ENCODE results near the gene ADAP1.

The ADAP1 gene

DNA sequence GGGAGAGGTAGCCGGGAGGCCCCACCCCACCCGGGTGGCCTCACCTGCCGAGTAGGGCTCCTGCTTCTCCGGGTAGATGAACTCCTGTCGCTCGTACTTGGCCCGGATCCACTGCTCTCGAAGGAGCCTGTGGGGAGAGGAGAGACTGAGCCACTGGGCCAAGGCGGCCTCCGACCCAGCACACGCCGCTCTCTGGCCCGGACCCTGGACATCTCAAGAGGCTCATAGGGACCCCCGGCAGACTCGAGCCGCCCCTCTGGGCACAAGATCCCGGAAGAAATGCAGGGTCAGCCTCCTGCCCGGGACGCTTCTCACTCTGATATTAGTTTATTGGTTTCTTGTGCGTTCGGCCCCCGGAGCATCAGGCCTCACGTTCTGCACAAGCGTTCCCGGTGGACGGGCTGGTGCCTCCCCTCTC lies 34.5 kb downstream of the ADAP1 start:
- FAIRE-seq (no peak), DNase-seq (ENCODE audit: insufficient read length) (no peak)
- TF ChIP-seq TAF1 (IDR thresholded peaks at IDR 0.05; ENCODE audit: borderline replicate concordance, low read depth, low read length) (no peak), POLR2A (IDR thresholded peaks at IDR 0.05; ENCODE audit: low read depth, low read length) (no peak), POLR2AphosphoS5 (IDR thresholded peaks at IDR 0.05; ENCODE audit: low read depth, low read length) (no peak)

DNA sequence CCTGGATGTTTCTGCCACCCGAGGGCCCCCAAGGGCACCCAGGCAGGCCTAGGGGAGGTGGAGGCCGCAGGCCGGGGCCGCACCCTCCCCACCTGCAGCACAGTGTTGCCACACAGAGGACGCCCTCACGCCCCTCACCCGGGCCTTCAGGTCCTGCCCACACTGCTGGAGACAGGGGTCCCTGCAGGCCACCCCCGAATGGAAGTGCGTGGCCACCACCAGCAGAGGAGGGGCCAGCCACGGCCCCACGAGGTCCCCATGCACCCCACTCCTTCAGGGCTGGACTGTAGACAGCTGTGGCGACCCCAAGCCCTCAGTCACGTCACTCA lies 35.4 kb downstream of the ADAP1 start:
- TF ChIP-seq POLR2AphosphoS5 (IDR thresholded peaks at IDR 0.05; ENCODE audit: low read depth, low read length), result no peak
- TF ChIP-seq POLR2A (IDR thresholded peaks at IDR 0.05; ENCODE audit: low read depth, low read length), result no peak
- no peak for TF ChIP-seq TAF1 (IDR thresholded peaks at IDR 0.05; ENCODE audit: borderline replicate concordance, low read depth, low read length)
- FAIRE-seq (no peak), DNase-seq (ENCODE audit: insufficient read length) (no peak)

DNA sequence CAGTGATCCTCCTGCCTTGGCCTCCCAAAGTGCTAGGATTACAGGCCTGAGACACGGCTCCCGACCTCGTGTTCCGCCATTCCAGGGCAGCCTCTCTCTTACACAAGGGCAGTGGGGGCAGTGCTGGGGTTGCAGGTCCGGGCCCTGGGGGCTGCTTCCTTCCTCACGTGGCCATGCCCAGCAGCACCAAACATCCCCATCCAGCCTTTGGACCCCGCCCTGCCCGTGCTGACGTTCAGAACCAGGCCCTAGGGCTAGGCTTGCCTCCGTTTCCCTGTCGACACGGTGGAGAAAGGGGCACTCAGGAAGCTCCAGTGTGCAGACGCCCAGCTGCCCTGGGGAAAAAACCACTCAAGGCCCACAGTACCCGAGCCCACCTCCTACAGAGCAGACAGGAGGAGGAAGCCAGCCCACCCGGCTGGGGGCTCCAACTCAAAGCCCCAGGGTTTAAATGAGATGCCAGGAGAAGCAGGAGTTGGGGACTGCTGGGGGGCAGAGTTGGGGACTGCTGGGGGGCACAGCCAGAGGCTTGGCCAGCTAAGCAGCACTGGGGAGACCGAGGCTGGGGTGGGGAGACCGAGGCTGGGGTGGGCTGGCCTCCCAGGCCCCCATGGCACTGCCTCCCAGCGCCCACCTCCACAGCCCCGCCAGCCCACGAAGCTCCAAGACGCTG lies 35.9 kb downstream of the ADAP1 start:
- TF ChIP-seq POLR2AphosphoS5 (IDR thresholded peaks at IDR 0.05; ENCODE audit: low read depth, low read length), result no peak
- TF ChIP-seq TAF1 (IDR thresholded peaks at IDR 0.05; ENCODE audit: borderline replicate concordance, low read depth, low read length), result no peak
- no peak for TF ChIP-seq POLR2A (IDR thresholded peaks at IDR 0.05; ENCODE audit: low read depth, low read length)
- FAIRE-seq, result no peak
- DNase-seq (ENCODE audit: insufficient read length), result no peak

DNA sequence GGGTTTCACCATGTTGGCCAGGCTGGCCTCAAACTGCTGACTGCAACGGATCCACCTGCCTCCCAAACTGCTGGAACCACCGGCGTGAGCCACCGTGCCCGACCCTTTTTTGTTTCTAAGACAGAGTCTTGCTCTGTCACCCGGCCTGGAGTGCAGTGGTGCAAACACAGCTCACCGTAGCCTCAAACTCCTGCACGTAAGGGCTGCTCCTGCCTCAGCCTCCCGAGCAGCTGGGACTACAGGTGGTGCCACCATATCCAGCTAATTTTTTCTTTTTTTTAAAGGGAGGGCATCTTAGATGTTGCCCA lies 36.4 kb downstream of the ADAP1 start:
- TF ChIP-seq POLR2AphosphoS5 (IDR thresholded peaks at IDR 0.05; ENCODE audit: low read depth, low read length) (no peak), POLR2A (IDR thresholded peaks at IDR 0.05; ENCODE audit: low read depth, low read length) (no peak), TAF1 (IDR thresholded peaks at IDR 0.05; ENCODE audit: borderline replicate concordance, low read depth, low read length) (no peak)
- DNase-seq (ENCODE audit: insufficient read length) (no peak), FAIRE-seq (no peak)

DNA sequence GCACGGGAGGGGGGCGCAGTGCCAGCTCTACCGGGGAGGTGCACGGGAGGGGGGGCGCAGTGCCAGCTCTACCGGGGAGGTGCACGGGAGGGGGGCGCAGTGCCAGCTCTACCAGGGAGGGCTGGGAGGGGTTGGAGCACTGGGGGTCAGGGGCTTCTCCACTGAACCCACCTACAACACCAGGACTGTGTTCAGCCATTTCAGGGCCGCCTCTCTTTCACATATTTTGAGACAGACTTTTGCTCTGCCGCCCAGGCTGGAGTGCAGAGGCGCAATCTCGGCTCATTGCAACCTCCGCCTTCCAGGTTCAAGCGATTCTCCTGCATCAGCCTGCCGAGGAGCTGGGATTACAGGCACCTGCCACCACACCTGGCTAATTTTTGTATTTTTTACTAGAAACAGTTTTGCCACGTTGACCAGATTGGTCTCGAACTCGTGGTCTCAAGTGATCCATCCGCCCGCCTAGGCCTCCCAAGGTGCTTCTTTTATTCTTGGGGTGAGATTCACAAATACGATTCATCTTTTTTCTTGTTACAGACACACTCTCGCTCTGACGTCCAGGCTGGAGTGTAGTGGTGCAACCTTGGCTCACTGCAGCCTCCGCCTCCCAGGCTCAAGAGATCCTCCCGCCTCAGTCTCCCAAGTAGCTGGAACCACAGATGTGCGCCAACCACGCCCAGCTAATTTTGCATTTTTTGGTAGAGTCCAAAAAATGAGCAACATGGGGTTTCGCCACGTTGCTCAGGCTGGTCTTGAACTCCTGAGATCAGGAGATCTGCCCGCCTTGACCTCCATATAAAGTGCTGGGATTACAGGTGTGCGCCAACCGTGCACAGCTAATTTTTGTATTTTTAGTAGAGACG lies 37.0 kb downstream of the ADAP1 start:
- DNase-seq (ENCODE audit: insufficient read length) (no peak), FAIRE-seq (no peak)
- no peak for TF ChIP-seq POLR2AphosphoS5 (IDR thresholded peaks at IDR 0.05; ENCODE audit: low read depth, low read length)
- TF ChIP-seq POLR2A (IDR thresholded peaks at IDR 0.05; ENCODE audit: low read depth, low read length), result no peak
- no peak for TF ChIP-seq TAF1 (IDR thresholded peaks at IDR 0.05; ENCODE audit: borderline replicate concordance, low read depth, low read length)

DNA sequence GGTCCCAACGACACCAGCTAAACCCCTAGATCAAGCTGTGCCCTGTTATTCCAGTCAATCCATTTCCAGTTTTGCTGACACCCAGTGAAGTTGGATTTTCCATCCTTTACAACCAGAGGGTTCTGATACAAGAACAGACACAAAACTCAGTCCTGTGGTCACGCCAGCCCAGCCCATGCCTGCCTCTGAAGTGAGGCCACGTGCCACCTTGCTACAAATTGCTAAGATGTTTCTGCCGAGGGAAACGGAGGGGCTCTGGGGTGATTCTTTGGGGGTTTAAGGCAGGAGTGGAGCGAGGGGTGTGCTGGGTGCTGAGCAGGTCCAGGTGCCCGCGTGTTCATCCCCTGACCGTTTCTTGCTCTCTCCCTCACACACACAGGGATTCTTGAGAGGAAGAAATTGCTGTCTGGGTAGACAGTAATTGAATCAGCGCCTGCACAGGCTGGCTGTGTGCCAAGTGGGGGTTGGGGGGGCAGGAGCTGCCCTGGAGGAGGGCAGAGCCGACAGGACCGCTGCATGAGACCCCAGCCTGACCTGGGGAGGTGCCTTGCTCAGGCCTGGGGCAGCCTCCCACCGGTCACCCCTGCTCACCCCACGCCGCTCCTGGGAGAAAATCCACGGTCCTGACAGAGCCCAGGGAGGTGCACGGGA lies 38.1 kb downstream of the ADAP1 start:
- TF ChIP-seq TAF1 (IDR thresholded peaks at IDR 0.05; ENCODE audit: borderline replicate concordance, low read depth, low read length) (no peak), POLR2A (IDR thresholded peaks at IDR 0.05; ENCODE audit: low read depth, low read length) (no peak), POLR2AphosphoS5 (IDR thresholded peaks at IDR 0.05; ENCODE audit: low read depth, low read length) (no peak)
- DNase-seq (ENCODE audit: insufficient read length), result no peak
- no peak for FAIRE-seq

DNA sequence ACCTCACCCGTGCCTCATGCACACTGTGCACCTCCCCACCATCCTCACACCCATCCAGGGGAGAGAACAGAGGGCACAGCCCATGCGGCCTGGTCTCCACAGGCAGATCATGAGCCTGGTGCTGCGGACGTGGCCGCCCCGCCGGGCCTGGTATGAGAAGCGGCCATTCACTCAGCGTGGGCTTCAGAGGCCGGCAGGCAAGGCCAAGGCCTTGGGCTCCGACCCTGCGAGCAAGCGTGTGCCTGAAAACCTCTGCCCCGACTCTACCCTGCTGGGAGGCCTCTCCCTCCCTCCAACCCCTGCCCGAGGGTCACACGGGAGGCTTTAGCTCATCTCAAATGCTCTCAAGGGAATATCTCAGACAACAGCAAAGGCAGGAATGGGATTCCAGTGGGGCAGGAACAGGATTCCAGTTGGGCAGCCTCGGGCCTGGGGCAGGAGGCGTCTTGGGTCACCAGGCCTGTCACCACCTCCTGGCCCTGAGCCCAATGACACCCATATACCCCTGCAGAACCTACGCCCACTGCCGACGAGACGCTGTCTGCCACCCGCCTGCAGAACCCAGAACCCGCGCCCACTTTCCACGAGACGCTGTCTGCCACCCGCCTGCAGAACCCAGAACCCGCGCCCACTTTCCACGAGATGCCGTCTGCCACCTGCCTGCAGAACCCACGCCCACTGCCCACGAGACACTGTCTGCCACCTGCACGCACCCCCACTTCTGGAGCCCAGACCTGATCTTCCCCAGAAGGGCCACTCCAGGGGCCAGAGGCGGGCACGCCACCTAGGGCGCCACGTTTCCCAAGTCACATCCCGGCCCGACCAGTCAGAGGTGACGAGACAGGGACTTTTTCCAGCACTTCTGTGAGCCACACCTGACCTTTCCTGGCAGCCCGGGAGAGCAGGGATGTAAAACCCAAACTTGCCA lies 38.9 kb downstream of the ADAP1 start:
- FAIRE-seq, result no peak

DNA sequence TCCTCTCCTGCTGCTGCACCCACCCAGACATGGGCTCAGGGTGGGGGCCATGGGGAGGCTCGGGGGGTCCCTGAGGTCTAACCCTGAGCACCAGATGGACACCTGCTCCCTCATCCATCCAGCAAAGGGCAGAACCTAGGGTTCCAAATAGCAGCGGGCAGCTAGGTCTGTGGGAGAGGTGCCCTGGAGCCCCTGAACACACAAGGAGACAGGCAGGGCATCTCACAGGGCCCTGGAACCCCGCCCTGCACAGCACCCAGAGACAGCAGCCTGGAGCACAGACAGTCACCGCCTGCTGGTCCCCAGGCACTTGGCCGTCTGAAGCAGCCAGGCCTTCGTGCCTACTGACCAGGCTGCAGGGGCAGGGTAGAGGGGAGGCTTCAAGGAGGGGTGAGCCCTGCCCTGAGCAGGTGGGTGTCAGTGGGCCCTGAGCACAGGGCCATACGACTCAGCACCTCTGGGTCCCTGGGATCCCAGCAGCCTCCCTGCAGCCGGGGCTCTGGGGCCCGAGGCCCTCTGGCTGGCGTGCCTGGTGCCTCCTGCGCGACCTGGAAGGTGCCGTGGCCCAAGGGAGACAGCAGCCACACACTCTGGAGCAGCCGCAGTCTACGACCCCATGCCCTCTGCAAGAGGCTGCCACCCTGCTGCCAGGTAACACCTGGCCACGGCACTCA lies 39.8 kb downstream of the ADAP1 start:
- FAIRE-seq (no peak), DNase-seq (ENCODE audit: insufficient read length) (no peak)
- TF ChIP-seq POLR2AphosphoS5 (IDR thresholded peaks at IDR 0.05; ENCODE audit: low read depth, low read length) (no peak), POLR2A (IDR thresholded peaks at IDR 0.05; ENCODE audit: low read depth, low read length) (no peak), TAF1 (IDR thresholded peaks at IDR 0.05; ENCODE audit: borderline replicate concordance, low read depth, low read length) (no peak)

More for the DNA sequence above, 38.9 kb downstream of the ADAP1 start:
- DNase-seq (ENCODE audit: insufficient read length), result no peak
- TF ChIP-seq TAF1 (IDR thresholded peaks at IDR 0.05; ENCODE audit: borderline replicate concordance, low read depth, low read length), result no peak
- no peak for TF ChIP-seq POLR2AphosphoS5 (IDR thresholded peaks at IDR 0.05; ENCODE audit: low read depth, low read length)
- no peak for TF ChIP-seq POLR2A (IDR thresholded peaks at IDR 0.05; ENCODE audit: low read depth, low read length)

DNA sequence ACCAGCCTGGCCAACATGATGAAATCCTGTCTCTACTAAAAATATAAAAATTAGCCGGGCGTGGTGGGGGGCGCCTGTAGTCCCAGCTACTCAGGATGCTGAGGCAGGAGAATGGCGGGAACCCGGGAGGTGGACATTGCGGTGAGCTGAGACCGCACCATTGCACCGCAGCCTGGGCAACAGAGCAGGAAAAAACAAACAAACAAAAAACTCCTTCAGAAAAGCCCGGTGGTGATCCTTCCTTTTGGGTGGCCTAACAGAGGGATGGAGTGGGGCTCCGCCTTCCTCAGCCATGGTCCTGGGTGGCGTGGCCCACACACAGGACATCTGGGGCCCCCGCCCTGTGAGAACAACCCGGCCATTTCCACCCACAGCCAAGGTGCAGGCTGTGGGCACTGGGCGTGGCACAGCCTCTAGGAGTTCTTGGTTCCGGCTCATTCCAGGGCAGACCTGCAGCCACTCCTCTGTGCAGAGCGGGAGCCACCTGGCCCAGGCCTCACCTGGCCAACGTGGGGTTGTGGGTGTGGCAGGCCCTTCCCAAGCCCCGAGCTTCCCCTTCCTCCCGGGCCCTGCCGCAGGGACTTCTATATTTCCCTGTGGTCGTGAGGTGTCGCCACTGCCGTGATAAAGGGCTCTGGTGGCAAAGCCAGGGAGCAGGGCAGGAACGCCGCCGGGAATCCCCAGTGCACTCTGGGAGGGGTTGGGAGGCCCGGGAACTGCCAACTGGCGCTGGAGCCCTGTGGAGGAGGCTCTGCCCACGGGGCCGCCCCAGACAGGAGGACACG lies 40.6 kb downstream of the ADAP1 start:
- FAIRE-seq, result no peak
- DNase-seq (ENCODE audit: insufficient read length), result no peak
- TF ChIP-seq POLR2AphosphoS5 (IDR thresholded peaks at IDR 0.05; ENCODE audit: low read depth, low read length), result no peak
- no peak for TF ChIP-seq TAF1 (IDR thresholded peaks at IDR 0.05; ENCODE audit: borderline replicate concordance, low read depth, low read length)
- TF ChIP-seq POLR2A (IDR thresholded peaks at IDR 0.05; ENCODE audit: low read depth, low read length), result no peak
